Hepatocyte (in vitro differentiated cells): ENCODE measurements around the gene TIGD2.

Source experiments
- CTCF ChIP-seq: fragments of 200-600 bp; sonication (generic); IDR thresholded peaks from 2 replicates; pipeline ENCODE4 v1.5.1; 2016; ENCODE audit warnings: antibody characterized with exemption, mild to moderate bottlenecking; ENCODE audit not compliant: poor library complexity
- EZH2 ChIP-seq: fragments of 200-600 bp; sonication (generic); IDR thresholded peaks from 2 replicates; pipeline ENCODE4 v1.6.1; 2016; ENCODE audit warnings: antibody characterized with exemption, mild to moderate bottlenecking, borderline replicate concordance
- EZH2phosphoT487 ChIP-seq: fragments of 200-600 bp; sonication (generic); IDR thresholded peaks from one replicate; pipeline ENCODE4 v1.6.1; 2018; ENCODE audit warnings: antibody characterized with exemption, mild to moderate bottlenecking, low read depth, moderate library complexity; ENCODE audit not compliant: unreplicated experiment, severe bottlenecking

GRCh38 chr4:89100853-89101252 lies 10.5 kb upstream of the TIGD2 start:
- no peak for TF ChIP-seq EZH2
- TF ChIP-seq CTCF, result no peak
- TF ChIP-seq EZH2phosphoT487, result no peak
